ENCODE data around the gene SP4.
"Not testable (repeated sequence)": the region's sequence is repeated elsewhere in the genome, so short reads cannot be mapped to it uniquely, and the experiment has no call there.

SP4 gene

DNA sequence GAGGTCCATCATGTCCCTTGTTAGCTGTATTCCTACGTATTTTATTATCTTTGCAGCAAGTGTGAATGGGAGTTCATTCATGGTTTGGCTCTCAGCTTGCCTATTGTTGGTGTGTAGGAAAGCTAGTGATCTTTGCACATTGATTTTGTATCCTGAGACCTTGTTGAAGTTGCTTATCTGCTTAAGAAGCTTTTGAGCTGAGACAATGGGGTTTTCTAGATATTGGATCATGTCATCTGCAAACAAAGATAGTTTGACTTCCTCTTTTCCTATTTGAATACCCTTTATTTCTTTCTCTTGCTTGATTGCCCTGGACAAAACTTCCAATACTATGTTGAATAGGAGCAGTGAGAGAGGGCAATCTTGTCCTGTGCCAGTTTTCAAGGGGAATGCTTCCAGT, 104.6 kb downstream of the SP4 start:
- not testable (repeated sequence) for DNase-seq

DNA sequence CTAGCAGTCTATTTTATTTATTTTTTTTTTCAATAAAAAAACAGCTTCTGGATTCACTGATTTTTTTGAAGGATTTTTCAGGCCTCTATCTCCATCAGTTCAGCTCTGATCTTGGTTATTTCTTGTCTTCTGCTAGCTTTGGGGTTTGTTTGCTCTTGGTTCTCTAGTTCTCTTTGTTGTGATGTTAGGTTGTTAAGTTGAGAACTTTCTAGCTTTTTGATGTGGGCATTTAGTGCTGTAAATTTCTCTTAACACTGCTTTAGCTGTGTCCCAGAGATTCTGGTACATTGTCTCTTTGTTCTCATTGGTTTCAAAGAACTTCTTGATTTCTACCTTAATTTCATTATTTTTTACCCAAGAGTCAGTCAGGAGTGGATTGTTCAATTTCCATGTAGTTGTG, 105.8 kb downstream of the SP4 start:
- not testable (repeated sequence) for DNase-seq

DNA sequence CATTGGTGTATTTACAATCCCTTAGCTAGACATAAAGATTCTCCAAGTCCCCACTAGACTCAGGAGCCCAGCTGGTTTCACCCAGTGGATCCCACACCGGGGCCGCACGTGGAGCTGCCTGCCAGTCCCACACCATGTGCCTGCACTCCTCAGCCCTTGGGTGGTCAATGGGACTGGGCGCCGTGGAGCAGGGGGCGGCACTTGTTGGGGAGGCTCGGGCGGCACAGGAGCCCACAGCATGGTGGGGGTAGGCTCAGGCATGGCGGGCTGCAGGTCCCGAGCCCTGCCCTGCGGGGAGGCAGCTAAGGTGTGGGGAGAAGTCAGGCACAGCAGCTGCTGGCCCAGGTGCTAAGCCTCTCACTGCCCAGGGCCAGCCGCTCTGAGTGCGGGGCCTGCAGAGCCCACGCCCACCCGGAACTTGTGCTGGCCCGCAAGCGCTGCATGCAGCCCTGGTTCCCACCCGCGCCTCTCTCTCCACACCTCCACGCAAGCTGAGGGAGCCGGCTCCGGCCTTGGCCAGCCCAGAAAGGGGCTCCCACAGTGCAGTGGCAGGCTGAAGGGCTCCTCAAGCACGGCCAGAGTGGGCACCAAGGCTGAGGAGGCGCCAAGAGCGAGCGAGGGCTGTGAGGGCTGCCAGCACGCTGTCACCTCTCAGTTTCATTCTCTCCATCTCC, 108.7 kb downstream of the SP4 start:
- not testable (repeated sequence) for DNase-seq

DNA sequence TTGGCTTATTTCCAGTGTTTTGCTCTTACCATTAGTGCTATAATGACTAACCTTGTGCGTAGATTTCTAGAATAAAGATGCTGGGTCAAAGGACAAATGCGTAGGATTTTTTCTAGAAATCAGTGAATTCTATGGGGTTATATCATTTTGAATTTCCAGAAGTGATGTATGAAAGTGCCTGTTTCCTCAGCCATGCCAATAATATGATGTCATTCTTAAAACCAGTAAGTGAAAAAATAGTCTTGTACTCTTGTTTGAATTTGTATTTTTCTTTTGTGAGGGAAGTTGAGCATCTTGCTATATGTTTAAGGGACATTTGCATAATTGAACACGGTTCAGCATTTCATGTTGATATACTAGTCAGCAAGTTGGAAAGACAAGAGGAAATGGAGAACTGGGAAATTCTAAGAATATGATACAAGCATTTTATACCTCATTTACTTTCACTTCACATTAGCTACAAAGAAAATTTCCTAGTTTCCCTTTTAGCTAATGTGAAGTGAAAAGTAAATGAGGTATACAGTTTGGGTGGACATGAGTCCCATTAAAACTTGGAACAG, 111.1 kb downstream of the SP4 start:
- DNase-seq, result no peak

DNA sequence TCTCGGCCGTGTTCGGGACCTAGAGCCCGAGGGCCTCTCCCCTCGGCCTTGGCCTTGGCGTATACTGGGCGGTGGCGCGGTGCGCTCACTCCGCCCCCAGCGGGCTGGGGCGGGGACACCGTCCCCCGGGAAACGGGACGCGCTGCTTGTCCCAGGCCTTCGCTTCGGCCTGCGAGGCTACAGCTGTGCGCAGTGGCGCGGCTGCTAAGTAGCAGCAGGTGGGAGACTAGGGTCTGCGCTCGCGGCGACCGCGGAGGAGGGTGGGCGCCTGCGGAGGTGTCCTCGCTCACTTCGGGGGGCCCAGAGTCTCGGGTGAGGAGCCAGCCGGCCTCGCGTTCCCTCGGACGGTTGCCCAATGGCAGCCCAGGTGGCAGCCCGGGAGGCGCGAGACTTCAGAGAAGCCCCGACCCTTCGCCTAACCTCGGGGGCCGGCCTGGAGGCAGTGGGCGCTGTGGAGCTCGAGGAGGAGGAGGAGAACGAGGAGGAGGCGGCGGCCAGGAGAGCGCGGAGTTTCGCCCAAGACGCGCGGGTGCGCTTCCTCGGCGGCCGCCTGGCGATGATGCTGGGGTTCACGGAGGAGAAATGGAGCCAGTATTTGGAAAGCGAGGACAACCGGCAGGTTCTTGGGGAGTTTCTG, 115.1 kb downstream of the SP4 start, which contains the start of gene DNAH11:
Gene DNAH11, plus strand, starts transcription at position 149 of the 637 bp plus-strand sequence. Its CDS starts 207 bp downstream, at position 356.
- DNase-seq, result no peak

DNA sequence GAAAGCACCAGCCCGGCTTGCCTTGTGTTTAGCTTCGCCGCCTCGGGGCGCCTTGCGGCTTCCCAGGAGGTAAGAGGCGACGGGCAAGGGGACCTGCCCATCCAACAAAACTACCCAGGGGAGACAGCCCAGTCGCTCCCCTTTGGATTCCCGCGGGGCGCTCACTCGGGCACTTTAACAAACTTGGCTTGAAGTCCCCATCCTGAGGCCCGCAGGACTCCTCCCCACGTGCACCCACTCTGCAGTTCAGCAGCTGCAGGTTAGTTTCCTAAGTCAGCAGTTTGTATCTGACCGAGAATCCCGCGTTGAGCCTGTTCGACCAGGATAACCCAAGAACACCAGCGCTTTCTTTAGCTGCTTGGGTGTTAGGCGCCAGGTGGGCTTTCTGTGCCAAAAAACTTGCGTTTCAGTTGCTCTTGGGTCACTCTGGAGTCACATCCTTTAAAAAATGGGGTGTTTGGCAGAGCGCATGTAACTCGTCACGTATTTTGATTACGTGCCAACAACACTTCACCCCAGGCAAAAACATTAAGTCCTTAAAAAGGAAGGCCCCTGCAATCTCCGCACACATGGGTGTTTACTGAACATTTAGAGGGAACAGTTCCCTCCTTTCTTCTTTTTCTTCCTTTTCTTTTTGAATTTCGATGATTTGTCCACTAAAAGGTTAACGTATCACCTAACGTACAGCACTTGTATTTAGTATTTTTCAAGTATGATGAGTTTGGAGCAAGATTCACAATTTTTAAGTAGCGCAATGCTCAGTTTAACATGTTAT, 115.8 kb downstream of the SP4 start:
- no peak for DNase-seq

DNA sequence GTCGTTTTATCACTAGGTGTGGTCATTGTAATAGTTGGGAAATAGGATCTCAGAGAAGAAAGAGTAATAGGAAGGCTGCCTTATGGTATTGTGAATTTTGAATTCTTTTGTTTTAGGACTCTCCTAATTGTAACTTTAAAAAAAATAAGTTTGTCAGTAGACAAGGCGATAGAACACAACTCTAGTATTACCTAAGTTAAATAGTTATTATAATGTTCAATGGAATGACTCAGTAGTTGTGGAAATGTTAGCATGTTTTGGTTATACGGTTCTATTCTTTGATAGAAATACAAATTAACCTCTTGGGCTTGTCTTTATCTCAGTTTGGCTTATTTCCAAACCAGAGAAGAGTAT, 116.4 kb downstream of the SP4 start:
- DNase-seq, result no peak

DNA sequence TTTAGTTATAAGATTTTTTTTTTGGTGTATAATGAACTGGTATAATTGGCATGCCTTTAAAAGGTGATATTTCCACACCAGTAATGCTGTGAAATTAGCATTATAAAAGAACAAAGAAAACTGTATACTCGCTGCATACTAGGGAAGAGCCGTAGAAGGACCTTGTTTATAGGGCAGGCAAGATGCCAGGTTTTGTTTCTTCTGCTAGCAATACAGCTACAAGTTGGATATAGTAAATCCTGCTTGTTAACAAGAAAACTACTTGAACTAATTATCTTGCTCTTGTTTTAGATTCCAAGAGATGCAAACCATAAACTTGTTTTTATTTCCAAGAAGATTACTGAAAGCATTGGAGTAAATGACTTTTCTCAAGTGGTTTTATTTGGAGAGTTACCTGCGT, 116.8 kb downstream of the SP4 start:
- no peak for DNase-seq

DNA sequence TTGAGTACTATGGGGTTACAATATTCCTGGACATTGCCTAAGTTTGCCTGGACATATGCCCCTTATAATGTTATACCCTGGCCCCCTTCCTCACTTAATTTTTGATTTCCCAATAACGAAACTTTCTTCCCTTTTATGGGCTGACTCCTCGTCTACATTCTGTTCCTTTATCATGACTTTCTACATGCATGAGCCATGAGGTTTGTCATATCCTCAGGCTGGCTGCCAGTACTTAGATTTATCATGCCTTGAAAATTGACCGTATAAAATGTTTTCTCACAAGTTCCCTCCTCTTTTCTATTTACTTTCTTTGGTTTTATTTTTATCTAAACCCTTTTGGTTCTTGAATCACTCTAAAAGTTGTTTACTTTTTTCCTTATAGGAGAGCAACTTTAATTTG, 119.6 kb downstream of the SP4 start:
- no peak for DNase-seq

DNA sequence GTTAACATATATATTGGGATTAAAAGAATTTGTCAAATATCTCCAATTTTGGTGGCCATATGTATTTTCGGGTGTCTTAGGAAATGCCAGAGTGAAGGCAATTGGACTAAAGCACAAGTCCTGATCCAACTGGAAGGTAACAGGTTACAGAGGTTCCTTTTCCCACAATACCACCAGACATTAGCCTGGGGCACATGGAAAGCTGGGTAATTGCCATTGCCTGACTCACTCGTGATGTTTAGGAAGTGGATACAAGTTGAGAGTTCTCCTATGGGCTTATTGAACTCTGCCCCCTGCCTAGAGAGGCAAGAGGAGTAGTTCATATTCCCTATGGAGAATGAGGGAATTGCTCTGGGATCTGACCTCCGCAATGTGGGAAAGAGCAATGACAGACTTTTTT, 120.6 kb downstream of the SP4 start:
- no peak for DNase-seq

DNA sequence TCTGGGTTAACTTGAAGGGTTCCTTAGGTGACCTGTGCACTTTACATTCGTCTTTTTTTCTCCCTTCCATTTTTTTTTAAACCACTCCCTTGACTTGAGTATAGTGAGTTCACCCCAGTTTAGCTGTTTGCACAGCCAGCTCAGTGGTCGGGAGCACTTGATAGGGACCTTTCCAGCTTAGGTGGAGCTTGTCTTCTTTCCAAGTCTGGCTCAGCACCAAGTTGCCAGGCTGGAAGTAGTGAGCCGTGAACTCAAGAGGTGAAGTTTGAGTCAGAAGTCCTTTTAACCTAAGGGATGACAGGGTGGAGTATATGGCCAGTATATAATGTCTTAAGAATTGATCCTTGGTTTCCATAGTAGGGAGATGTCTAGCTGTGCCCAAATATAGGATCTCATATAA, 122.2 kb downstream of the SP4 start:
- no peak for DNase-seq

DNA sequence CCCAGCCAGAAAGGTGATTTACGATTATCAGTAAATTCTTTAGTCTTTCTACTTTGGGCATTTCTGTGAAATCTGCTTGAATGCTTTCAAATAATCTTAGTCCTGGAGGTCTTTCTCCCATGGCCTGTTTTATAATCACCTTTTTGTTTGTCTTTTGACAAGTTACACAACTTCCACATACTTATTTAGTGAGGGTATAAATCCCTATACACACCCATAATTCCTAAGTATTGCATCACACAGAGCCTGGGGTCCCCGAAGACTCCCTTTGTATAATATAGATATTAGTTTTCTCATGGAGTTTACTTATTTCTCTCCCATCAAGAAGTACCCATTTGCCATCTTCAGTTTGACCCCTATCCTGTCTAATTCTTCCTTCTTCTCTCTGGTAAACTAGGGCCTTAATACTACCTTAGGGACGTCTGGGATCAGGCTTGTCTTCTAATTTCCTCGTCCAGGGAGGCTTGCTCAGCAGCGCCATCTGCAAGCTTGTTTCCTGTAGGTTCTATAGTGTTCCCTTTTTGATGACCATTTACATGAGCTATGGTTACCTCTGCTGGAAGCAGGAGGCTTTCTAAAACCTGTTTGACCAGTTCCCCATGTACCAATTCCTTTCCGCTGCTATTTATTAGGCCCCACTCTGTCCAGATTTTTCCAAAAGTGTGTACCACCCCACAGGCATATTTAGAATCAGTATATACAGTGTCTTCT, 123.1 kb downstream of the SP4 start:
- DNase-seq, result no peak

DNA sequence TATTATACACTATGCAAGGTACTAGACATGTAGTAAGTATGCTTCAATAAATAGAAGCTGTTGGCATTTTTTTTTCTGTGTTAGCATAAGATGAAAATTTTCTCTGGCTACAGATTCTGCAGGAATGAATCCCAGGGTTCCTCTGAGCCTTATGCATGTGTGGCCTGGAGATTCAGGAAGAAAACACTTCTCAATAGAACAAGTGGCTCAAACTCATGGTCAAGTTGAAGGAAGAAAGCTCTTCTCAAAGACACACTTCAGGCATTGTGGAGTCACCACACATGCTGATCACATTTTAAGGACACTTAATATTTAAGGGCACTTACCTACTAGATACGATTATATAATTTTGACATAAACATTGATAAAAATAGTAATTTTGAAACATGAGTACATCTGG, 134.5 kb downstream of the SP4 start:
- DNase-seq, result no peak
